Ovary (tissue), 3 donors: ENCODE data around the gene CDCA7L.

Source experiments
- CTCF ChIP-seq, 3 donors: fragments of 450-650 bp in 2 of 3; fragments of 200-600 bp in 1 of 3; IDR thresholded peaks; one replicate each; pipeline versions ENCODE4 v1.5.1 to v1.8.0; 2016 to 2022; ENCODE audit warnings: antibody characterized with exemption in 3 of 3, mild to moderate bottlenecking in 1 of 3
- EP300 ChIP-seq: sonication (generic); formaldehyde crosslinking; IDR thresholded peaks from one replicate; pipeline ENCODE4 v1.6.1; 2017; ENCODE audit warnings: antibody characterized with exemption
- POLR2A ChIP-seq: fragments of 450-650 bp; IDR thresholded peaks from one replicate; pipeline ENCODE4 v1.6.1; 2017; ENCODE audit warnings: antibody characterized with exemption, mild to moderate bottlenecking, moderate library complexity
- donor health status: DM: no; HTN: no; CAD: no.

DNA sequence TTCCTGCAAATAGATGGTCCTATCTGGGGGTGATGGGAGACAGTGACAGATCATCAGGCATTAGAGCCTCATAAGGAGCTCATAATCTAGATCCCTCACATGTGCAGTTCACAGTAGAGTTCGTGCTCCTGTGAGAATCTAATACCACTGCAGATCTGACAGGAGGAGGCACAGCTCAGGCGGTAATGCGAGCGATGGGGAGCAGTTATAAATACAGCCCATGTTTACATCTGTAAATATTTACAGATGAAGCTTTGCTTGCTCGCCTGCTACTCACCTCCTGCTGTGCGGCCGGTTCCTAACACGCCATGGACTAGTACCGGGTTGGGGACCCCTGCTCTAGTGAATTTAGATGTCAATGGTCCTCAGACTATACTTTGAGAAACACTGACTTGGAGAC is 17.0 kb upstream of the CDCA7L start:
- TF ChIP-seq CTCF (IDR thresholded peaks at IDR 0.05): no peak
- no peak for TF ChIP-seq EP300
- no peak for TF ChIP-seq POLR2A
